Measurements from ENCODE around the gene HMG20A. TPM values are rescaled to one million over a fixed set of nuclear protein-coding genes. Genes with fewer than 3 reads are reported as not detected.
"Not testable (repeated sequence)": the region's sequence is repeated elsewhere in the genome, so short reads cannot be mapped to it uniquely, and the experiment has no call there.

HMG20A gene
- polyA plus RNA-seq, 2 donors: 6.5 to 7.0 TPM

DNA sequence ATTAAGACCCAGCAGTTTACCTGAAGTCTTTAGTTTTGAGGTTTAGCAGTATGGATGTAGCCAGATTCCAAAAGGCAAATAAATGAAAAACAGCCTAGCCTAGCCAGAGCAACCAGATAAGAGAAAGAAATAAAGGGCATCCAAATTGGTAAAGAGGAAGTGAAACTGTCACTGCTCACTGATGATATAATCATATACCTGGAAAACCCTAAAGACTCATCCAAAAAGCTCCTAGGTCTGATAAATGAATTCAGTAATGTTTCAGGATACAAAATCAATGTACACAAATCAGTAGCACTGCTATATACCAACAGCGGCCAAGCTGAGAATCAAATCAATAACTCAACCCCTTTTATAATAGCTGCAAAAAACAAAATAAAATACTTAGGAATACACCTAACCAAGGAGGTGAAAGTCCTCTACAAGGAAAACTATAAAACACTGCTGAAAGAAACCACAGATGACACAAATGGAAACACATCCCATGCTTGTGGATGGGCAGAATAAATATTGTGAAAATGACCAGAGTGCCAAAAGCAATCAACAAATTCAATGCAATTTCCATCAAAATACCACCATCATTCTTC, 14.4 kb upstream of the HMG20A start:
- H3K36me3 ChIP-seq (ENCODE audit: control insufficient read depth in 2 of 2, insufficient read depth in 2 of 2, low read length in 1 of 2); H3K9me3 ChIP-seq (ENCODE audit: control insufficient read depth in 2 of 2, insufficient read depth in 1 of 2, low read depth in 1 of 2, low read length in 1 of 2); H3K27ac ChIP-seq (ENCODE audit: low read depth in 2 of 2, low read length in 1 of 2); H3K27me3 ChIP-seq (ENCODE audit: control insufficient read depth in 1 of 2, insufficient read depth in 2 of 2, low read length in 2 of 2); H3K4me3 ChIP-seq (ENCODE audit: low read depth in 1 of 2, low read length in 2 of 2); H3K4me1 ChIP-seq (ENCODE audit: control insufficient read depth in 2 of 2, insufficient read depth in 2 of 2, low read length in 1 of 2): not testable (repeated sequence)
- WGBS, 2 donors: 80 to 93% methylated on average over 1 of the region's 1 CpG

GRCh38 chr15:77406846-77407245, 13.8 kb upstream of the HMG20A start:
- no peaks in the 10 kb centered on the region for H3K27me3 ChIP-seq (ENCODE audit: control insufficient read depth in 1 of 2, insufficient read depth in 2 of 2, low read length in 2 of 2)
- H3K4me1 ChIP-seq (ENCODE audit: control insufficient read depth in 2 of 2, insufficient read depth in 2 of 2, low read length in 1 of 2): no peaks in the 10 kb centered on the region
- H3K36me3 ChIP-seq (ENCODE audit: control insufficient read depth in 2 of 2, insufficient read depth in 2 of 2, low read length in 1 of 2): no peaks in the 10 kb centered on the region
- no peaks in the 10 kb centered on the region for H3K9me3 ChIP-seq (ENCODE audit: control insufficient read depth in 2 of 2, insufficient read depth in 1 of 2, low read depth in 1 of 2, low read length in 1 of 2)
- 90 to 92% methylated on average over 4 of the region's 4 CpGs for WGBS, 2 donors
- H3K4me3 ChIP-seq (ENCODE audit: low read depth in 1 of 2, low read length in 2 of 2): no peak overlapping the region
- H3K27ac ChIP-seq (ENCODE audit: low read depth in 2 of 2, low read length in 1 of 2): no peak overlapping the region

DNA sequence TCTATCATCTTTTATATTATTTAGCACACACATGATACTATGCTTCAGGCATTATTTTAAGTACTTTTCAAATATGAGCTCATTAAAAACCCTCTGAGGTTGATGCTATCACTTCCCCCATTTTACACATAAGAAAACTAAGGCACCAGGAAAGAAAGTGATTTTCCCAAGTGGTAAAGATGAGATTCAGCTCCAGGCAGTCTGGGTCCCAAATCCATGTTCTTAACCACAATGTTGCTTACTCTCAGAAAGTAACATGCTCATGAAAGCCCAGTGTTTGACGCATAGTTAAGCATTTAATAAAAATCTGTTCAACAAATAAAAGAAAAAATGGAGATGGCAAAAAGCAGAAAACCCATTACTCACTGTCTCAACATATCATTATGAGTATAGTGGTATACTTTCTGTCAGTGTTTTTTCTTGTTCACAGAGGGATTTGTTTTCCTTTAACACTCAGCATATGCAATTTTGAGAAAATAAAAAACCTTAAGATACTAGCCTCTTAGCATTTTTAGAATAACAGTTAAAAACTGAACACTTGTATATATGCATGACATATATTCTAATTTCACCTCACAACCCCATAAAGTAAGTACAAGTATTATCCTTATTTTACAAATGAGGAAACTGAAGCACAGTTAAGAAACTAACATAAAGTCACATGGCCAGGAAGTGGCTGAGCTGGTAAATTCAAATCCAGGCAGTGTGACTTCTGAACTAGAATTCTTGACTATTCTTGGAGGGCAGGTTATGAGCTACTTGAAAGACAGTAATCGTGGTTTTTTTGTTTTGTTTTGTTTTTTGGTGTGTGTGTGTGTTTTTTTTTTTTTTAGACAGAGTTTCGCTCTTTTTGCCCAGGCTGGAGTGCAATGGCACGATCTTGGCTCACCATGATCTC, 11.2 kb upstream of the HMG20A start:
- H3K36me3 ChIP-seq (ENCODE audit: control insufficient read depth in 2 of 2, insufficient read depth in 2 of 2, low read length in 1 of 2): no peaks in the 10 kb centered on the region
- no peak overlapping the region for H3K27ac ChIP-seq (ENCODE audit: low read depth in 2 of 2, low read length in 1 of 2)
- no peaks in the 10 kb centered on the region for H3K27me3 ChIP-seq (ENCODE audit: control insufficient read depth in 1 of 2, insufficient read depth in 2 of 2, low read length in 2 of 2)
- H3K4me1 ChIP-seq (ENCODE audit: control insufficient read depth in 2 of 2, insufficient read depth in 2 of 2, low read length in 1 of 2): no peaks in the 10 kb centered on the region
- H3K9me3 ChIP-seq (ENCODE audit: control insufficient read depth in 2 of 2, insufficient read depth in 1 of 2, low read depth in 1 of 2, low read length in 1 of 2): no peaks in the 10 kb centered on the region
- H3K4me3 ChIP-seq (ENCODE audit: low read depth in 1 of 2, low read length in 2 of 2): no peak overlapping the region
- WGBS, 2 donors: 69 to 73% methylated on average over 4 of the region's 4 CpGs

DNA sequence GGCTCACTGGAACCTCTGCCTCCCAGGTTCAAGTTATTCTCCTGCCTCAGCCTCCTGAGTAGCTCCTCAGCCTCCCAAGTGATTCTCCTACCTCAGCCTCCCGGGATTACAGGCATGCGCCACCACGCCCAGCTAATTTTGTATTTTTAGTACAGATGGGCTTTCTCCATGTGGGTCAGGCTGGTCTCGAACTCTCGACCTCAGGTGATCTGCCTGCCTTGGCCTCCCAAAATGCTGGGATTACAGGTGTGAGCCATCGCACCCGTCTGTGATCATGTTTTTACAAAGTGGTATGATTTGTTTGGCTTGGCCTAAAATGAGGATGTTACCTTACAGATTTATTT, 10.6 kb upstream of the HMG20A start:
- not testable (repeated sequence) for H3K27ac ChIP-seq (ENCODE audit: low read depth in 2 of 2, low read length in 1 of 2); H3K4me3 ChIP-seq (ENCODE audit: low read depth in 1 of 2, low read length in 2 of 2); H3K36me3 ChIP-seq (ENCODE audit: control insufficient read depth in 2 of 2, insufficient read depth in 2 of 2, low read length in 1 of 2); H3K4me1 ChIP-seq (ENCODE audit: control insufficient read depth in 2 of 2, insufficient read depth in 2 of 2, low read length in 1 of 2); H3K27me3 ChIP-seq (ENCODE audit: control insufficient read depth in 1 of 2, insufficient read depth in 2 of 2, low read length in 2 of 2); H3K9me3 ChIP-seq (ENCODE audit: control insufficient read depth in 2 of 2, insufficient read depth in 1 of 2, low read depth in 1 of 2, low read length in 1 of 2)
- 92 to 94% methylated on average over 7 of the region's 7 CpGs for WGBS, 2 donors

DNA sequence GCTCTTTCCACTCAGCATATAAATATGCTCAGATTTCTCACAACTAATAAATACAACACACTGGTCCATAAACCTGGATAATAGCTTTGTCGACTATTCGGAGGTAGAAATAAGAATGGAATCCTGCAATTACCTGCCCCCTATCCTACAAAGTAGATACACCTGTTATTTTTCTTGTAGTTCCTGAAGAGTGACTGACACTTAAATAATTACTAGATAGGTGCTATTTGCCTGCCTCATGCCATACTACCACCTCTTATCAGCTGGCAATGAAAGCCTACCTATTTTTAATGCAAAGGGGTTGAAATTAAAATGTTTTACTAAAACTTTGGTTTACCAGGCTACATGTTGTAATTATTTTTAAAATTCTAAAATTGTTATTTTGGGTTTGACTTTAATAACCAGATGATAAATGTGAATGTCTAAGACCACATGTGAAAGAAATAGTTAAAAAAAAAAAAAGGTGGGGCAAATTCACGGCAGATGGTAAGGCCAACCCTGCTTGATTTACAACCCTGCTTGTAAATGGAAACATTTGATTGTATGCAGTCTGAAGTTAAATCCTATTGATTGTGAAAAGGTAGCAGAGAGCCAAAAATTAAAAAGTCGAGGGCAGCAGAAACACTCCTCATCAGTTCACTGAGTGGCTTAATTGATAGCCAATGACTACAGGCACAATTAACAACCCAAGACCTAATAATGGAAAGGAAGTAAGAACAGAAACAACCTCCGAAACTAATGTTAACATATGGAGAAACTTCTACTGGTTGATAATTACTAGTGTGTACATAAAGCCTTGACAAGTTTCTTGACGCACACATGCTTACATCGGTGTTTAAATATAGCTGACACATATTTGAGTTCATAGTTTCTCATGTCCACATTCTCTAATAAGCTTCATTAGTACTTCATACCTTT, 9.7 kb upstream of the HMG20A start:
- no peak overlapping the region for H3K27ac ChIP-seq (ENCODE audit: low read depth in 2 of 2, low read length in 1 of 2)
- 63 to 85% methylated on average over 7 of the region's 7 CpGs for WGBS, 2 donors
- no peaks in the 10 kb centered on the region for H3K4me1 ChIP-seq (ENCODE audit: control insufficient read depth in 2 of 2, insufficient read depth in 2 of 2, low read length in 1 of 2)

DNA sequence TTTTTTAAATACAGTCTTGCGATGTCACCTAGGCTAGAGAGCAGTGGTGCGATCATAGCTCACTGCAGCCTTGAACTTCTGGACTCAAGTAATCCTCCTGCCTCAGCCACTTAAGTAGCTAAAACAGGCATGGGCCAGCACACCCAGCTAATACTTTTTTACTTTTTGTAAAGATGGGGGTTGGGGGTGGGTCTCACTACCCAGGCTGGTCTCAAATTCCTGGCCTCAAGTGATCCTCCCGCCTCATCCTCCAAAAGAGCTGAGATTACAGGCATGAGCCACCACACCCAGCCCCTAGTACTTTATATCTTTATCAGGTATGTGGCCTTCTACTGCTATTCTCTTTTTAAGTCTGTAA, 9.1 kb upstream of the HMG20A start:
- Histone ChIP-seq H3K36me3 (ENCODE audit: control insufficient read depth in 2 of 2, insufficient read depth in 2 of 2, low read length in 1 of 2) (no peaks in the 10 kb centered on the region), H3K4me3 (ENCODE audit: low read depth in 1 of 2, low read length in 2 of 2) (no peak overlapping the region), H3K27me3 (ENCODE audit: control insufficient read depth in 1 of 2, insufficient read depth in 2 of 2, low read length in 2 of 2) (no peaks in the 10 kb centered on the region), H3K4me1 (ENCODE audit: control insufficient read depth in 2 of 2, insufficient read depth in 2 of 2, low read length in 1 of 2) (no peaks in the 10 kb centered on the region), H3K9me3 (ENCODE audit: control insufficient read depth in 2 of 2, insufficient read depth in 1 of 2, low read depth in 1 of 2, low read length in 1 of 2) (no peaks in the 10 kb centered on the region), H3K27ac (ENCODE audit: low read depth in 2 of 2, low read length in 1 of 2) (no peak overlapping the region)
- 81 to 97% methylated on average over 3 of the region's 3 CpGs for WGBS, 2 donors

More for the DNA sequence above, 9.7 kb upstream of the HMG20A start:
- Histone ChIP-seq H3K9me3 (ENCODE audit: control insufficient read depth in 2 of 2, insufficient read depth in 1 of 2, low read depth in 1 of 2, low read length in 1 of 2) (no peaks in the 10 kb centered on the region), H3K27me3 (ENCODE audit: control insufficient read depth in 1 of 2, insufficient read depth in 2 of 2, low read length in 2 of 2) (no peaks in the 10 kb centered on the region), H3K4me3 (ENCODE audit: low read depth in 1 of 2, low read length in 2 of 2) (no peak overlapping the region), H3K36me3 (ENCODE audit: control insufficient read depth in 2 of 2, insufficient read depth in 2 of 2, low read length in 1 of 2) (no peaks in the 10 kb centered on the region)

DNA sequence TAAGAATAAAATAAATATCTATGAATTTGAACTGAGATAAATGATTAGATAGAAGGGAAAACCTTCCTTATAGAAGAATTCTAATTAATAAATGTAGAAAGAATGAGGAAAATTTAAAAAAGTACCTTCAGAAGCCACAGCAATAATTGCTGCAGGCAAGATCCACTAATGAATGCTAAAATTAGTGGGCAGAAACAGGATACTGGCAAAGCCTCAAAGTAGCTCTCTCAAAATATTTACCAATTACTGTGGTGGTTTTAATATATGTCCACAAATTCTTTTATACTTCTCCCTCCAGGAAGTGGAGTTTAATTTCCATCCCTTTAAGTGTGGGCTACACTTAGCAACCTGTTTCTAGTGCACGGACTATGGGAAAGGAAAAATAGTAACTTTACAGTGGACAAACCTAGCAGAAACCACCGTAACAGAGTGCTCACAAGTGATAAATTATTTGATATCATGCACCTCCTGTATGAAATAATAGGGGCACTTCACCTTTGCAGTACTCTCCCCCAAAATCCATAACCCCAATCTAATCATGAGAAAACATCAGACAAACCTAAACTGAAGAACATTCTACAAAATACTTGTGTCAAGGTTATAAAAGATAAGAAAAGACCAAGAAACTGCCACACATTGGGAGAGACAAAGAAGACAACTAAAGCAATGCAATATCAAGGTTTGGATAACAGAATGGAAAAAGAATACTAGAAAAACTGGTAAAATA, 7.6 kb upstream of the HMG20A start:
- Histone ChIP-seq H3K27me3 (ENCODE audit: control insufficient read depth in 1 of 2, insufficient read depth in 2 of 2, low read length in 2 of 2) (no peaks in the 10 kb centered on the region), H3K27ac (ENCODE audit: low read depth in 2 of 2, low read length in 1 of 2) (no peak overlapping the region), H3K4me3 (ENCODE audit: low read depth in 1 of 2, low read length in 2 of 2) (no peak overlapping the region), H3K36me3 (ENCODE audit: control insufficient read depth in 2 of 2, insufficient read depth in 2 of 2, low read length in 1 of 2) (no peaks in the 10 kb centered on the region), H3K9me3 (ENCODE audit: control insufficient read depth in 2 of 2, insufficient read depth in 1 of 2, low read depth in 1 of 2, low read length in 1 of 2) (no peaks in the 10 kb centered on the region), H3K4me1 (ENCODE audit: control insufficient read depth in 2 of 2, insufficient read depth in 2 of 2, low read length in 1 of 2) (no peaks in the 10 kb centered on the region)
- WGBS, 2 donors: 51 to 58% methylated on average over 2 of the region's 2 CpGs

- H3K36me3 ChIP-seq (ENCODE audit: control insufficient read depth in 2 of 2, insufficient read depth in 2 of 2, low read length in 1 of 2): no peaks in the 10 kb centered on the region
- WGBS, 2 donors: 86 to 93% methylated on average over 4 of the region's 4 CpGs
- no peaks in the 10 kb centered on the region for H3K9me3 ChIP-seq (ENCODE audit: control insufficient read depth in 2 of 2, insufficient read depth in 1 of 2, low read depth in 1 of 2, low read length in 1 of 2)
- H3K27me3 ChIP-seq (ENCODE audit: control insufficient read depth in 1 of 2, insufficient read depth in 2 of 2, low read length in 2 of 2): no peaks in the 10 kb centered on the region
- H3K4me3 ChIP-seq (ENCODE audit: low read depth in 1 of 2, low read length in 2 of 2): no peak overlapping the region
- H3K27ac ChIP-seq (ENCODE audit: low read depth in 2 of 2, low read length in 1 of 2): no peak overlapping the region
- H3K4me1 ChIP-seq (ENCODE audit: control insufficient read depth in 2 of 2, insufficient read depth in 2 of 2, low read length in 1 of 2): no peaks in the 10 kb centered on the region
These were observed 6.9 kb upstream of the HMG20A start for GRCh38 chr15:77413699-77414349.

All from esophagus (tissue), 2 donors.